SK-N-SH treated with all-trans-retinoic acid at 6 μM for 48 hours (cell line): Measurements from ENCODE around the gene PEBP1.

ENCODE experiments used
- ATAC-seq: fragments of 200-7000 bp; cut with Tn5 transposase; 3 replicates; pipeline ENCODE4 v1.9.1; 2020; ENCODE audit warnings: mild to moderate bottlenecking, moderate library complexity
- BACH2 ChIP-seq: fragments of 250-450 bp; sonication (Bioruptor Pico); IDR thresholded peaks from 2 replicates; pipeline ENCODE4 v1.9.0; 2021; ENCODE audit warnings: mild to moderate bottlenecking, borderline replicate concordance
- CSDC2 ChIP-seq: fragments of 250-450 bp; sonication (Bioruptor Pico); IDR thresholded peaks from 2 replicates; pipeline ENCODE4 v1.5.0; 2020; ENCODE audit warnings: mild to moderate bottlenecking, moderate library complexity
- ESRRG ChIP-seq: fragments of 250-450 bp; sonication (Bioruptor Pico); IDR thresholded peaks from 2 replicates; pipeline ENCODE4 v1.6.1; 2021; ENCODE audit warnings: mild to moderate bottlenecking
- GLIS3 ChIP-seq: fragments of 250-450 bp; sonication (Bioruptor Pico); IDR thresholded peaks from 2 replicates; pipeline ENCODE4 v1.5.0; 2020; ENCODE audit warnings: mild to moderate bottlenecking, moderate library complexity
- ISL1 ChIP-seq: fragments of 250-450 bp; sonication (Bioruptor Pico); IDR thresholded peaks from 2 replicates; pipeline ENCODE4 v2.1.2; 2022; ENCODE audit warnings: mild to moderate bottlenecking, moderate library complexity
- OSR1 ChIP-seq: fragments of 250-450 bp; sonication (Bioruptor Pico); IDR thresholded peaks from 2 replicates; pipeline ENCODE4 v1.8.0; 2022; ENCODE audit warnings: moderate library complexity, mild to moderate bottlenecking, inconsistent platforms
- PPARA ChIP-seq: fragments of 250-450 bp; sonication (Bioruptor Pico); IDR thresholded peaks from 2 replicates; pipeline ENCODE4 v1.5.0; 2020; ENCODE audit warnings: mild to moderate bottlenecking, borderline replicate concordance
- SNAI2 ChIP-seq: fragments of 250-450 bp; sonication (Bioruptor Pico); IDR thresholded peaks from 2 replicates; pipeline ENCODE4 v1.5.0; 2020; ENCODE audit warnings: mild to moderate bottlenecking, moderate library complexity
- ZFP3 ChIP-seq: fragments of 250-450 bp; sonication (Bioruptor Pico); IDR thresholded peaks from 2 replicates; pipeline ENCODE4 v1.5.0; 2020; ENCODE audit warnings: mild to moderate bottlenecking, moderate library complexity
- ZFP30 ChIP-seq: fragments of 450-650 bp; formaldehyde crosslinking; IDR thresholded peaks from 2 replicates; pipeline ENCODE4 v1.5.0; 2022; ENCODE audit warnings: mild to moderate bottlenecking, moderate library complexity
- ZNF70 ChIP-seq: fragments of 450-650 bp; formaldehyde crosslinking; IDR thresholded peaks from 2 replicates; pipeline ENCODE4 v1.5.0; 2020; ENCODE audit warnings: mild to moderate bottlenecking, moderate library complexity
- ZNF8 ChIP-seq: fragments of 450-650 bp; formaldehyde crosslinking; IDR thresholded peaks from 2 replicates; pipeline ENCODE4 v1.5.0; 2020; ENCODE audit warnings: mild to moderate bottlenecking, moderate library complexity
- TF ChIP-seq, protein P1 (sequence below): fragments of 250-450 bp; sonication (Bioruptor Pico); IDR thresholded peaks from 2 replicates; pipeline ENCODE4 v1.5.0; 2020; ENCODE audit warnings: mild to moderate bottlenecking, moderate library complexity
- TF ChIP-seq, protein P2 (sequence below): fragments of 250-450 bp; sonication (Bioruptor Pico); IDR thresholded peaks from 2 replicates; pipeline ENCODE4 v1.5.1; 2021; ENCODE audit warnings: mild to moderate bottlenecking, moderate library complexity
- TF ChIP-seq, protein P3 (sequence below): fragments of 250-450 bp; sonication (Bioruptor Pico); IDR thresholded peaks from 2 replicates; pipeline ENCODE4 v1.8.0; 2020; ENCODE audit warnings: mild to moderate bottlenecking, moderate library complexity, borderline replicate concordance
- TF ChIP-seq, protein P4 (sequence below): fragments of 250-450 bp; sonication (Bioruptor Pico); IDR thresholded peaks from 2 replicates; pipeline ENCODE4 v1.8.0; 2021; ENCODE audit warnings: low read depth, mild to moderate bottlenecking, moderate library complexity, borderline replicate concordance
- TF ChIP-seq, protein P5 (sequence below): fragments of 250-450 bp; sonication (Bioruptor Pico); IDR thresholded peaks from 2 replicates; pipeline ENCODE4 v1.5.1; 2020; ENCODE audit warnings: low read depth, mild to moderate bottlenecking, moderate library complexity

The PEBP1 gene

DNA sequence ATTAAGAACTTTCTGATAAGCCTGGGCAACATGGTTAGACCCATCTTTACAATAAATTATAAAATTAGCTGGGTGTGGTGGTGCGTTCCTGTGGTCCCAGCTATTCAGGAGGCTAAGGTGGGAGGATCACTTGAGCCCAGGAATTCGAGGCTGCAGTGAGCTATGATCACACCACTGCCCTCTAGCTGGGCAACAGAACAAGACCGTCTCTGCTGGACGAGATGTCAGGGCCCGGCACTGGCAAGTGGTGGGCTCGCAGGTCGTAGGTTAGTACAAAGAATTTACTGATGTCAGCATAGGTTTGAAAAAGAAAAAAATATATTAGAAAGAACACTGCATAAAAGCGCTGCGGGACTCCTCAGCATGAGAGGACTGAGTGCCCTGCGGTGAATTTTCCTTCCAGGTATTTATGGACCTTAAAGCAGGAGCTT is 16.5 kb upstream of the PEBP1 start (continued):
- TF ChIP-seq, protein P1, sequence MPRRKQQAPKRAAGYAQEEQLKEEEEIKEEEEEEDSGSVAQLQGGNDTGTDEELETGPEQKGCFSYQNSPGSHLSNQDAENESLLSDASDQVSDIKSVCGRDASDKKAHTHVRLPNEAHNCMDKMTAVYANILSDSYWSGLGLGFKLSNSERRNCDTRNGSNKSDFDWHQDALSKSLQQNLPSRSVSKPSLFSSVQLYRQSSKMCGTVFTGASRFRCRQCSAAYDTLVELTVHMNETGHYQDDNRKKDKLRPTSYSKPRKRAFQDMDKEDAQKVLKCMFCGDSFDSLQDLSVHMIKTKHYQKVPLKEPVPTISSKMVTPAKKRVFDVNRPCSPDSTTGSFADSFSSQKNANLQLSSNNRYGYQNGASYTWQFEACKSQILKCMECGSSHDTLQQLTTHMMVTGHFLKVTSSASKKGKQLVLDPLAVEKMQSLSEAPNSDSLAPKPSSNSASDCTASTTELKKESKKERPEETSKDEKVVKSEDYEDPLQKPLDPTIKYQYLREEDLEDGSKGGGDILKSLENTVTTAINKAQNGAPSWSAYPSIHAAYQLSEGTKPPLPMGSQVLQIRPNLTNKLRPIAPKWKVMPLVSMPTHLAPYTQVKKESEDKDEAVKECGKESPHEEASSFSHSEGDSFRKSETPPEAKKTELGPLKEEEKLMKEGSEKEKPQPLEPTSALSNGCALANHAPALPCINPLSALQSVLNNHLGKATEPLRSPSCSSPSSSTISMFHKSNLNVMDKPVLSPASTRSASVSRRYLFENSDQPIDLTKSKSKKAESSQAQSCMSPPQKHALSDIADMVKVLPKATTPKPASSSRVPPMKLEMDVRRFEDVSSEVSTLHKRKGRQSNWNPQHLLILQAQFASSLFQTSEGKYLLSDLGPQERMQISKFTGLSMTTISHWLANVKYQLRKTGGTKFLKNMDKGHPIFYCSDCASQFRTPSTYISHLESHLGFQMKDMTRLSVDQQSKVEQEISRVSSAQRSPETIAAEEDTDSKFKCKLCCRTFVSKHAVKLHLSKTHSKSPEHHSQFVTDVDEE: no peak
- TF ChIP-seq, protein P2, sequence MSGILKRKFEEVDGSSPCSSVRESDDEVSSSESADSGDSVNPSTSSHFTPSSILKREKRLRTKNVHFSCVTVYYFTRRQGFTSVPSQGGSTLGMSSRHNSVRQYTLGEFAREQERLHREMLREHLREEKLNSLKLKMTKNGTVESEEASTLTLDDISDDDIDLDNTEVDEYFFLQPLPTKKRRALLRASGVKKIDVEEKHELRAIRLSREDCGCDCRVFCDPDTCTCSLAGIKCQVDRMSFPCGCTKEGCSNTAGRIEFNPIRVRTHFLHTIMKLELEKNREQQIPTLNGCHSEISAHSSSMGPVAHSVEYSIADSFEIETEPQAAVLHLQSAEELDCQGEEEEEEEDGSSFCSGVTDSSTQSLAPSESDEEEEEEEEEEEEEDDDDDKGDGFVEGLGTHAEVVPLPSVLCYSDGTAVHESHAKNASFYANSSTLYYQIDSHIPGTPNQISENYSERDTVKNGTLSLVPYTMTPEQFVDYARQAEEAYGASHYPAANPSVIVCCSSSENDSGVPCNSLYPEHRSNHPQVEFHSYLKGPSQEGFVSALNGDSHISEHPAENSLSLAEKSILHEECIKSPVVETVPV (CRISPR knock-in tag): no peak
- TF ChIP-seq ESRRG (CRISPR knock-in tag): no peak
- no peak for TF ChIP-seq BACH2 (CRISPR knock-in tag)
- no peak for TF ChIP-seq ZFP3 (CRISPR knock-in tag)
- TF ChIP-seq ZNF70 (CRISPR knock-in tag): no peak
- TF ChIP-seq ZFP30 (CRISPR knock-in tag): no peak
- no peak for TF ChIP-seq CSDC2 (CRISPR knock-in tag)
- TF ChIP-seq PPARA (CRISPR knock-in tag): no peak
- TF ChIP-seq, protein P3, sequence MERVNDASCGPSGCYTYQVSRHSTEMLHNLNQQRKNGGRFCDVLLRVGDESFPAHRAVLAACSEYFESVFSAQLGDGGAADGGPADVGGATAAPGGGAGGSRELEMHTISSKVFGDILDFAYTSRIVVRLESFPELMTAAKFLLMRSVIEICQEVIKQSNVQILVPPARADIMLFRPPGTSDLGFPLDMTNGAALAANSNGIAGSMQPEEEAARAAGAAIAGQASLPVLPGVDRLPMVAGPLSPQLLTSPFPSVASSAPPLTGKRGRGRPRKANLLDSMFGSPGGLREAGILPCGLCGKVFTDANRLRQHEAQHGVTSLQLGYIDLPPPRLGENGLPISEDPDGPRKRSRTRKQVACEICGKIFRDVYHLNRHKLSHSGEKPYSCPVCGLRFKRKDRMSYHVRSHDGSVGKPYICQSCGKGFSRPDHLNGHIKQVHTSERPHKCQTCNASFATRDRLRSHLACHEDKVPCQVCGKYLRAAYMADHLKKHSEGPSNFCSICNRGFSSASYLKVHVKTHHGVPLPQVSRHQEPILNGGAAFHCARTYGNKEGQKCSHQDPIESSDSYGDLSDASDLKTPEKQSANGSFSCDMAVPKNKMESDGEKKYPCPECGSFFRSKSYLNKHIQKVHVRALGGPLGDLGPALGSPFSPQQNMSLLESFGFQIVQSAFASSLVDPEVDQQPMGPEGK (CRISPR knock-in tag): no peak
- TF ChIP-seq ISL1 (CRISPR knock-in tag): no peak
- TF ChIP-seq SNAI2 (CRISPR knock-in tag): no peak

DNA sequence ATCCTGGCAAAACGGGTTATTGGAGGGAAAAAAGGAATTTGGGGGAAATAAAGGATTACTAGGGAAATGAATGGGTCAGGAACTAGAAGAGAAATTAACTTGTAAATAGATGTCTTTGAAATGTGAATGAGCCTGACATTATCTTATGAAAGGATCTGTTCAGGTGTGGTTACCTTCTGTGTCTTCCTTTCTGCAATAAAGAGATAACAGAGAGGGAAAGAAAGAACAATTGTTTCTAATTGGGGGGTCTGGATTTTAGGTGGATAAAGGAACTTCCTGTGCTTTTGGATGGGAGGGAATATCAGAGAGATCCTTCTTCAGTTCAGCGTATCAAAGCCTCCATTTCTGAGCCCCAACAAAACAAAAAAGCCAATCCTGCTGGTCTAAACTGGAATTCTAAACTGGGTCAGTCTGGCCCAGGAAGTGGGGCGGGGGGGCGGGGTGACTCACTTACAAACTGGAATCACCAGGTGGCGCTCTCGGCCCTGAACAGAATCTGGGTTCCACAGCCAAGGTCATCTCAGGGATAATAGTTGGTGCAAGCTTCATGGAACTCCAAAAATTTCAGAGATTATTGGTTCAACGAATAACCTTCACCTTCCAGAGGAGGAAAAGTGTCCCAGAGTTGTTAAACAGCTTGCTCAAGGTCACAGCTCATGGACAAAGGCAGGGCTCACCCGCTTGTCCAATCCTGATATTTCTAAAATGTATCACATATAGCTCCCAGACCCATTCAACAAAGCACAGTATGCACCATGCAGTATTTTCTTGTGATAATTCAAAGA is 15.2 kb upstream of the PEBP1 start:
- TF ChIP-seq GLIS3 (CRISPR knock-in tag) (no peak), ZNF70 (CRISPR knock-in tag) (no peak), ZNF8 (CRISPR knock-in tag) (no peak), ZFP3 (CRISPR knock-in tag) (no peak), PPARA (CRISPR knock-in tag) (no peak), BACH2 (CRISPR knock-in tag) (no peak), ESRRG (CRISPR knock-in tag) (no peak), ISL1 (CRISPR knock-in tag) (no peak), OSR1 (CRISPR knock-in tag) (no peak)
- TF ChIP-seq, protein P1: no peak
- TF ChIP-seq, protein P4, sequence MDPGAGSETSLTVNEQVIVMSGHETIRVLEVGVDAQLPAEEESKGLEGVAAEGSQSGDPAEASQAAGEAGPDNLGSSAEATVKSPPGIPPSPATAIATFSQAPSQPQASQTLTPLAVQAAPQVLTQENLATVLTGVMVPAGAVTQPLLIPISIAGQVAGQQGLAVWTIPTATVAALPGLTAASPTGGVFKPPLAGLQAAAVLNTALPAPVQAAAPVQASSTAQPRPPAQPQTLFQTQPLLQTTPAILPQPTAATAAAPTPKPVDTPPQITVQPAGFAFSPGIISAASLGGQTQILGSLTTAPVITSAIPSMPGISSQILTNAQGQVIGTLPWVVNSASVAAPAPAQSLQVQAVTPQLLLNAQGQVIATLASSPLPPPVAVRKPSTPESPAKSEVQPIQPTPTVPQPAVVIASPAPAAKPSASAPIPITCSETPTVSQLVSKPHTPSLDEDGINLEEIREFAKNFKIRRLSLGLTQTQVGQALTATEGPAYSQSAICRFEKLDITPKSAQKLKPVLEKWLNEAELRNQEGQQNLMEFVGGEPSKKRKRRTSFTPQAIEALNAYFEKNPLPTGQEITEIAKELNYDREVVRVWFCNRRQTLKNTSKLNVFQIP (CRISPR knock-in tag): no peak
- TF ChIP-seq, protein P5, sequence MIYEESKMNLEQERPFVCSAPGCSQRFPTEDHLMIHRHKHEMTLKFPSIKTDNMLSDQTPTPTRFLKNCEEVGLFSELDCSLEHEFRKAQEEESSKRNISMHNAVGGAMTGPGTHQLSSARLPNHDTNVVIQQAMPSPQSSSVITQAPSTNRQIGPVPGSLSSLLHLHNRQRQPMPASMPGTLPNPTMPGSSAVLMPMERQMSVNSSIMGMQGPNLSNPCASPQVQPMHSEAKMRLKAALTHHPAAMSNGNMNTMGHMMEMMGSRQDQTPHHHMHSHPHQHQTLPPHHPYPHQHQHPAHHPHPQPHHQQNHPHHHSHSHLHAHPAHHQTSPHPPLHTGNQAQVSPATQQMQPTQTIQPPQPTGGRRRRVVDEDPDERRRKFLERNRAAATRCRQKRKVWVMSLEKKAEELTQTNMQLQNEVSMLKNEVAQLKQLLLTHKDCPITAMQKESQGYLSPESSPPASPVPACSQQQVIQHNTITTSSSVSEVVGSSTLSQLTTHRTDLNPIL: no peak
- TF ChIP-seq, protein P2 (CRISPR knock-in tag): no peak
- peak; percentile 94 for ATAC-seq
